PFSK-1 (cell line): ENCODE data around the gene SYTL4.

Source experiments
- FOXP2 ChIP-seq: optimal IDR thresholded peaks from 2 replicates; pipeline ENCODE3; 2011; ENCODE audit warnings: borderline replicate concordance, control low read depth, inconsistent platforms; ENCODE audit not compliant: insufficient read depth; ENCODE audit errors: extremely low read length, extremely low read depth
- POLR2AphosphoS5 ChIP-seq: IDR thresholded peaks from 2 replicates; pipeline ENCODE4 v1.6.1; 2012; ENCODE audit warnings: low read depth, mild to moderate bottlenecking, control low read depth, low read length, moderate library complexity
- REST ChIP-seq, 2 experiments: IDR thresholded peaks; 2 replicates each; pipeline versions ENCODE4 v1.6.1 to v1.8.0; 2011 to 2012; ENCODE audit warnings: low read depth in 2 of 2, low read length in 2 of 2, control low read depth in 1 of 2, inconsistent platforms in 1 of 2, mild to moderate bottlenecking in 1 of 2, moderate library complexity in 1 of 2; ENCODE audit not compliant: insufficient read depth in 1 of 2
- SIN3A ChIP-seq: IDR thresholded peaks from 2 replicates; pipeline ENCODE4 v1.6.1; 2012; ENCODE audit warnings: mild to moderate bottlenecking, low read length, moderate library complexity, borderline replicate concordance; ENCODE audit not compliant: insufficient read depth
- TAF1 ChIP-seq: IDR thresholded peaks from 2 replicates; pipeline ENCODE4 v1.6.1; 2012; ENCODE audit warnings: low read length, control low read depth, borderline replicate concordance; ENCODE audit not compliant: insufficient read depth

SYTL4 gene

GRCh38 chrX:100658941-100659381, 73.0 kb downstream of the SYTL4 start:
- no peak for TF ChIP-seq TAF1
- TF ChIP-seq SIN3A, result no peak
- TF ChIP-seq REST (IDR thresholded peaks at IDR 0.05; ENCODE audit: insufficient read depth in 1 of 2, low read depth in 2 of 2, low read length in 2 of 2), result no peak
- no peak for TF ChIP-seq POLR2AphosphoS5
- no peak for TF ChIP-seq FOXP2

- TF ChIP-seq FOXP2 (no peak), TAF1 (no peak), REST (IDR thresholded peaks at IDR 0.05; ENCODE audit: insufficient read depth in 1 of 2, low read depth in 2 of 2, low read length in 2 of 2) (no peak), SIN3A (no peak), POLR2AphosphoS5 (no peak)
Observed at GRCh38 chrX:100654261-100654660, 77.7 kb downstream of the SYTL4 start.

- no peak for TF ChIP-seq REST (IDR thresholded peaks at IDR 0.05; ENCODE audit: insufficient read depth in 1 of 2, low read depth in 2 of 2, low read length in 2 of 2)
- no peak for TF ChIP-seq FOXP2
- no peak for TF ChIP-seq TAF1
- TF ChIP-seq SIN3A, result no peak
- TF ChIP-seq POLR2AphosphoS5, result no peak
Observed at GRCh38 chrX:100652266-100652665, 79.7 kb downstream of the SYTL4 start.

- TF ChIP-seq TAF1, result no peak
- TF ChIP-seq SIN3A, result no peak
- no peak for TF ChIP-seq REST (IDR thresholded peaks at IDR 0.05; ENCODE audit: insufficient read depth in 1 of 2, low read depth in 2 of 2, low read length in 2 of 2)
- TF ChIP-seq POLR2AphosphoS5, result no peak
- TF ChIP-seq FOXP2, result no peak
Observed at GRCh38 chrX:100650841-100651240, 81.1 kb downstream of the SYTL4 start.
